ENCODE measurements around the gene PPIL3. TPM values are rescaled to one million over a fixed set of nuclear protein-coding genes. Genes with fewer than 3 reads are reported as not detected.

Gene PPIL3
- polyA plus RNA-seq, 3 donors: 12.3 to 34.6 (median 20.4) TPM

GRCh38 chr2:200905618-200906296, 16.9 kb upstream of the PPIL3 start:
- H3K36me3 Mint-ChIP-seq: peaks cover 26 to 50% of the 10 kb centered on the region in 2 donors
- Histone ChIP-seq H2AFZ (ENCODE audit: insufficient read depth, low read depth, low read length, poor library complexity, severe bottlenecking) (no peak overlapping the region), H3K4me1 (ENCODE audit: control insufficient read depth in 1 of 2, insufficient read depth in 2 of 2, low read length in 2 of 2) (peaks cover 8 to 11% of the 10 kb centered on the region in 2 donors), H3K9me3 (replicated peaks in 1 of 2; ENCODE audit: control insufficient read depth in 1 of 2, insufficient read depth in 1 of 2, low read length in 2 of 2) (no peaks in the 10 kb centered on the region), H3K27ac (ENCODE audit: low read depth in 1 of 2, low read length in 2 of 2) (no peak overlapping the region), H4K20me1 (ENCODE audit: insufficient read depth, low read length) (no peaks in the 10 kb centered on the region), H3K4me3 (replicated peaks in 1 of 3; ENCODE audit: low read depth in 2 of 3, low read length in 3 of 3) (no peak overlapping the region), H3K36me3 (replicated peaks in 1 of 2; ENCODE audit: control insufficient read depth in 1 of 2, insufficient read depth in 2 of 2, low read length in 2 of 2) (peaks cover 24 to 58% of the 10 kb centered on the region in 2 donors), H3K27me3 (ENCODE audit: control insufficient read depth in 2 of 2, insufficient read depth in 2 of 2, low read length in 2 of 2) (no peaks in the 10 kb centered on the region), H3K9ac (ENCODE audit: insufficient read depth, low read length, poor library complexity, severe bottlenecking) (no peak overlapping the region), H3K4me2 (replicated peaks; ENCODE audit: extremely low read depth, low read length, poor library complexity, severe bottlenecking) (no peak overlapping the region), H3K79me2 (ENCODE audit: insufficient read depth, low read length) (no peaks in the 10 kb centered on the region)
- H3K4me1 Mint-ChIP-seq: peaks cover 13% of the 10 kb centered on the region
- intact Hi-C loops (cut with micrococcal nuclease): loop anchor here (5.0 to 10.0 kb wide), 2 partner anchors 162 to 169 kb away; partner anchors contain the start of genes HYCC2 (in 1 of the 2) and NDUFB3 (in 1 of the 2)
- H3K4me3 Mint-ChIP-seq: no peak overlapping the region
- peak overlapping the region in 2 of 7 donors; percentile 57 to 63 for H3K27ac Mint-ChIP-seq
- no CpG with 5 or more reads among the region's 2 CpGs for WGBS (ENCODE audit: insufficient coverage)
- TF ChIP-seq CTCF (IDR thresholded peaks at IDR 0.05): peak; percentile 78
- no peaks in the 10 kb centered on the region for H3K27me3 Mint-ChIP-seq (ENCODE audit: low read depth in 3 of 3)
- H3K9me3 Mint-ChIP-seq: no peaks in the 10 kb centered on the region
- peak; percentile 37 to 60 (median 48) for DNase-seq

GRCh38 chr2:200901459-200902072, 12.7 kb upstream of the PPIL3 start:
- peaks cover 8 to 11% of the 10 kb centered on the region in 2 donors for H3K4me1 ChIP-seq (ENCODE audit: control insufficient read depth in 1 of 2, insufficient read depth in 2 of 2, low read length in 2 of 2)
- no peaks in the 10 kb centered on the region for H4K20me1 ChIP-seq (ENCODE audit: insufficient read depth, low read length)
- no peak overlapping the region for H3K27ac ChIP-seq (ENCODE audit: low read depth in 1 of 2, low read length in 2 of 2)
- H3K4me2 ChIP-seq (replicated peaks; ENCODE audit: extremely low read depth, low read length, poor library complexity, severe bottlenecking): no peak overlapping the region
- peaks cover 42 to 66% of the 10 kb centered on the region in 2 donors for H3K36me3 ChIP-seq (replicated peaks in 1 of 2; ENCODE audit: control insufficient read depth in 1 of 2, insufficient read depth in 2 of 2, low read length in 2 of 2)
- DNase-seq: peak; percentile 75 to 79 (median 76)
- Mint-ChIP-seq H3K27me3 (ENCODE audit: low read depth in 3 of 3) (no peaks in the 10 kb centered on the region), H3K4me1 (peaks cover 13% of the 10 kb centered on the region), H3K36me3 (peaks cover 40 to 52% of the 10 kb centered on the region in 2 donors), H3K4me3 (no peak overlapping the region), H3K27ac (peak overlapping the region in 5 of 7 donors; percentile 7 to 88 (median 47)), H3K9me3 (no peaks in the 10 kb centered on the region)
- H3K27me3 ChIP-seq (ENCODE audit: control insufficient read depth in 2 of 2, insufficient read depth in 2 of 2, low read length in 2 of 2): no peaks in the 10 kb centered on the region
- H2AFZ ChIP-seq (ENCODE audit: insufficient read depth, low read depth, low read length, poor library complexity, severe bottlenecking): no peak overlapping the region
- intact Hi-C loops (cut with micrococcal nuclease): loop anchor here (5.0 to 10.0 kb wide), 2 partner anchors 173 to 276 kb away; partner anchors contain the start of genes HYCC2 (in 1 of the 2) and NDUFB3 (in 1 of the 2)
- TF ChIP-seq CTCF (IDR thresholded peaks at IDR 0.05): peak; percentile 88
- no peak overlapping the region for H3K4me3 ChIP-seq (replicated peaks in 1 of 3; ENCODE audit: low read depth in 2 of 3, low read length in 3 of 3)
- H3K9ac ChIP-seq (ENCODE audit: insufficient read depth, low read length, poor library complexity, severe bottlenecking): no peak overlapping the region
- no peaks in the 10 kb centered on the region for H3K9me3 ChIP-seq (replicated peaks in 1 of 2; ENCODE audit: control insufficient read depth in 1 of 2, insufficient read depth in 1 of 2, low read length in 2 of 2)
- no peaks in the 10 kb centered on the region for H3K79me2 ChIP-seq (ENCODE audit: insufficient read depth, low read length)
- no CpG with 5 or more reads among the region's 4 CpGs for WGBS (ENCODE audit: insufficient coverage)
